Erythroblast (primary cell): ENCODE measurements around the gene ZNF772.

Source experiments
- GATA1 ChIP-seq: IDR thresholded peaks from 2 replicates; pipeline ENCODE4 v1.6.1; 2011; ENCODE audit warnings: low read depth, mild to moderate bottlenecking, control low read depth, low read length, moderate library complexity
- POLR2A ChIP-seq: IDR thresholded peaks from 2 replicates; pipeline ENCODE4 v1.6.1; 2011; ENCODE audit warnings: mild to moderate bottlenecking, low read length

- TF ChIP-seq POLR2A (no peak), GATA1 (no peak)
Measured at GRCh38 chr19:57441979-57442752, 35.2 kb downstream of the ZNF772 start.
